A549 (cell line): Measurements from ENCODE around the gene POLR2L.

Experiments used
- CEBPB ChIP-seq, 2 experiments: fragments of >200 bp in 1 of 2; sonication (Bioruptor Twin) in 1 of 2; formaldehyde crosslinking in 1 of 2; IDR thresholded peaks; 2 replicates each; pipeline ENCODE4 v1.6.1; 2012 to 2016
- HOXB13 ChIP-seq: fragments of 250-450 bp; sonication (Bioruptor Pico); IDR thresholded peaks from 2 replicates; pipeline ENCODE4 v1.5.0; 2020; ENCODE audit warnings: low read depth, mild to moderate bottlenecking, moderate library complexity
- JUN ChIP-seq, 2 experiments: fragments of >200 bp; sonication (Bioruptor Twin); formaldehyde crosslinking; IDR thresholded peaks; 2 replicates in 1 of 2; 3 replicates in 1 of 2; pipeline ENCODE4 v1.6.1; 2016 to 2017
- KDM5A ChIP-seq: fragments of 200-600 bp; sonication (generic); IDR thresholded peaks from 2 replicates; pipeline ENCODE4 v1.6.1; 2016; ENCODE audit warnings: antibody characterized with exemption, mild to moderate bottlenecking
- POLR2A ChIP-seq: IDR thresholded peaks from 2 replicates; pipeline ENCODE4 v1.6.1; 2012; ENCODE audit warnings: mild to moderate bottlenecking, low read length
- POLR2AphosphoS2 ChIP-seq: conservative IDR thresholded peaks from 2 replicates; pipeline ENCODE4 v1.6.1; 2012; ENCODE audit warnings: low read length, improper control_type of control experiment, inconsistent platforms
- ZSCAN20 ChIP-seq: fragments of 250-450 bp; sonication (Bioruptor Pico); IDR thresholded peaks from 2 replicates; pipeline ENCODE4 v1.8.0; 2022; ENCODE audit warnings: mild to moderate bottlenecking, moderate library complexity
- TF ChIP-seq, protein P1 (sequence below): fragments of >200 bp; sonication (Bioruptor Twin); formaldehyde crosslinking; IDR thresholded peaks from 3 replicates; pipeline ENCODE4 v1.5.1; 2016
- TF ChIP-seq, protein P2 (sequence below): fragments of 200-600 bp; sonication (generic); IDR thresholded peaks from 2 replicates; pipeline ENCODE4 v1.6.1; 2016; ENCODE audit warnings: antibody characterized with exemption, mild to moderate bottlenecking, moderate library complexity

DNA sequence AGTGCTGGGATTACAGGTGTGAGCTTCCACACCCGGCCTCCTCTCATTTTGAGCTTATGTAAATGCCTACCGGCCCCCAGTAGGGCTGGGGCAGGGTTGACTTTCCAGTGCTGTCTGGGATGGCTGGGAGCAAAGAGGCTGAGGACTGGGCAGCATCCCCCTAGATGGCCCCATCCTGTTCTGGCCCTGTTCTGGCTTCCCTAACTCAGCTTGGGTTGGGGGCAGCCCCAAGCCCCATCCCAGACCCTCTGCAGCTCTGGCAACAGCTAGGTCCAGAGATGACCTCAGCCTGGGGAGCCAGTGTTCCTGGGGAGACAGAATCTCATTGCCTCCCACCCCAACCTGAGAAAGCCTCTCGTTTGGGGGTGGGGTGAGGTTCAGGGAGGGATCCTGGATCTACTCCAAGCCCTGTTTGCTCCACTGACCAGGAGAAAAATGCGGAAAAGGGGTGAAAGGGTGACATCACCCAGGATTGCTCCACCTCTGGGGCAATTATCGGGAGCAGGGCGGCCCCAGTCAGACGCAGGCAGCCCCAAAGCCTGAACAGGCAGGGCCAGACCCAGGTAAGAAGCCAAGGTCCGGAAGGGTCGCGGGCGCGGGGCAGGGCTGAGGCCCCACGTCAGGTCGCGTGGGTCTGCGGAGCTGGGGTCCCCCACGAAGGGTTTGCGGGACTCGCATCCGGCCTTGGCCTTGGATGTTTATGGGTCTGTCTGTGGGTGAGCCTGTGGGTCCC lies 23.8 kb downstream of the POLR2L start, which contains the start of gene PNPLA2:
- TF ChIP-seq KDM5A: no peak
- TF ChIP-seq, protein P1, sequence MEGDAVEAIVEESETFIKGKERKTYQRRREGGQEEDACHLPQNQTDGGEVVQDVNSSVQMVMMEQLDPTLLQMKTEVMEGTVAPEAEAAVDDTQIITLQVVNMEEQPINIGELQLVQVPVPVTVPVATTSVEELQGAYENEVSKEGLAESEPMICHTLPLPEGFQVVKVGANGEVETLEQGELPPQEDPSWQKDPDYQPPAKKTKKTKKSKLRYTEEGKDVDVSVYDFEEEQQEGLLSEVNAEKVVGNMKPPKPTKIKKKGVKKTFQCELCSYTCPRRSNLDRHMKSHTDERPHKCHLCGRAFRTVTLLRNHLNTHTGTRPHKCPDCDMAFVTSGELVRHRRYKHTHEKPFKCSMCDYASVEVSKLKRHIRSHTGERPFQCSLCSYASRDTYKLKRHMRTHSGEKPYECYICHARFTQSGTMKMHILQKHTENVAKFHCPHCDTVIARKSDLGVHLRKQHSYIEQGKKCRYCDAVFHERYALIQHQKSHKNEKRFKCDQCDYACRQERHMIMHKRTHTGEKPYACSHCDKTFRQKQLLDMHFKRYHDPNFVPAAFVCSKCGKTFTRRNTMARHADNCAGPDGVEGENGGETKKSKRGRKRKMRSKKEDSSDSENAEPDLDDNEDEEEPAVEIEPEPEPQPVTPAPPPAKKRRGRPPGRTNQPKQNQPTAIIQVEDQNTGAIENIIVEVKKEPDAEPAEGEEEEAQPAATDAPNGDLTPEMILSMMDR: no peak
- no peak for TF ChIP-seq POLR2A
- TF ChIP-seq POLR2AphosphoS2: no peak
- no peak; a peak in 1 of 5 replicates for TF ChIP-seq JUN (IDR thresholded peaks at IDR 0.05)
- TF ChIP-seq, protein P2, sequence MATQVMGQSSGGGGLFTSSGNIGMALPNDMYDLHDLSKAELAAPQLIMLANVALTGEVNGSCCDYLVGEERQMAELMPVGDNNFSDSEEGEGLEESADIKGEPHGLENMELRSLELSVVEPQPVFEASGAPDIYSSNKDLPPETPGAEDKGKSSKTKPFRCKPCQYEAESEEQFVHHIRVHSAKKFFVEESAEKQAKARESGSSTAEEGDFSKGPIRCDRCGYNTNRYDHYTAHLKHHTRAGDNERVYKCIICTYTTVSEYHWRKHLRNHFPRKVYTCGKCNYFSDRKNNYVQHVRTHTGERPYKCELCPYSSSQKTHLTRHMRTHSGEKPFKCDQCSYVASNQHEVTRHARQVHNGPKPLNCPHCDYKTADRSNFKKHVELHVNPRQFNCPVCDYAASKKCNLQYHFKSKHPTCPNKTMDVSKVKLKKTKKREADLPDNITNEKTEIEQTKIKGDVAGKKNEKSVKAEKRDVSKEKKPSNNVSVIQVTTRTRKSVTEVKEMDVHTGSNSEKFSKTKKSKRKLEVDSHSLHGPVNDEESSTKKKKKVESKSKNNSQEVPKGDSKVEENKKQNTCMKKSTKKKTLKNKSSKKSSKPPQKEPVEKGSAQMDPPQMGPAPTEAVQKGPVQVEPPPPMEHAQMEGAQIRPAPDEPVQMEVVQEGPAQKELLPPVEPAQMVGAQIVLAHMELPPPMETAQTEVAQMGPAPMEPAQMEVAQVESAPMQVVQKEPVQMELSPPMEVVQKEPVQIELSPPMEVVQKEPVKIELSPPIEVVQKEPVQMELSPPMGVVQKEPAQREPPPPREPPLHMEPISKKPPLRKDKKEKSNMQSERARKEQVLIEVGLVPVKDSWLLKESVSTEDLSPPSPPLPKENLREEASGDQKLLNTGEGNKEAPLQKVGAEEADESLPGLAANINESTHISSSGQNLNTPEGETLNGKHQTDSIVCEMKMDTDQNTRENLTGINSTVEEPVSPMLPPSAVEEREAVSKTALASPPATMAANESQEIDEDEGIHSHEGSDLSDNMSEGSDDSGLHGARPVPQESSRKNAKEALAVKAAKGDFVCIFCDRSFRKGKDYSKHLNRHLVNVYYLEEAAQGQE: no peak
- no peak for TF ChIP-seq ZSCAN20
- peak; percentile 43 to 62; a peak in 3 of 4 replicates for TF ChIP-seq CEBPB (IDR thresholded peaks at IDR 0.05)
- no peak for TF ChIP-seq HOXB13 (CRISPR knock-in tag)
